Measurements from ENCODE around the gene TSPEAR.

TSPEAR gene

DNA sequence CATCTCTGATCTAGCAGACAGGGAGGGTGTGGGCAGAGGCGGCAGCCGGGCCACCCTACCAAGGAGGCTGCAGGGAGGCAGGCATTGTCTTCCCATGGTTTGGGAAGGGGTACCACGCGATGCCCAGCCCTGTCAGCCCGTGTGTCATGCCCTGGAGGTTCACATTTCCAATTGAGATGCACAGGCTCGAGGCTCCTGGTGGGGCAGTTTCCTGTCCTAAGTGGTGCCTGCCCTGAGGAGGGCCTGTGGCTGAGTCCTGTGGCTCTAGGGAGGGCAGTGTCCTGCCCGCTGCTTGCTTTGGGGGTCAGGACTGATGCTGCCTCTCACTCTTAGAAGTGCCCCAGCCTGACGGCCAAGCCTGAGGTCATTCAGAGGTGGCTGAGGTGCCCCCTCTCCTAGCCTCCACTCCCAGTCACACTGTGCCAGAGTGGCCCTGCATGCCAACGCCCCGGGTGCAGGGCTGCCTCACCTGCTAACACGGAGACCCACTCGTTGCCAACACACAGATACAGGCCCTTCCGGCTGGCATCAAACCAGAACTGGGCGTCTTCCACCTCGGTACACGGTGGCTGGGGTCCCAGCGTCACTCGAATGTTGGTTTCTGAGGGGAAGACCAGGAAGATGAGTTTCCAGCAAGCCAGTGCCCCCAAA, 183.3 kb downstream of the TSPEAR start:
- TF ChIP-seq, protein P1, sequence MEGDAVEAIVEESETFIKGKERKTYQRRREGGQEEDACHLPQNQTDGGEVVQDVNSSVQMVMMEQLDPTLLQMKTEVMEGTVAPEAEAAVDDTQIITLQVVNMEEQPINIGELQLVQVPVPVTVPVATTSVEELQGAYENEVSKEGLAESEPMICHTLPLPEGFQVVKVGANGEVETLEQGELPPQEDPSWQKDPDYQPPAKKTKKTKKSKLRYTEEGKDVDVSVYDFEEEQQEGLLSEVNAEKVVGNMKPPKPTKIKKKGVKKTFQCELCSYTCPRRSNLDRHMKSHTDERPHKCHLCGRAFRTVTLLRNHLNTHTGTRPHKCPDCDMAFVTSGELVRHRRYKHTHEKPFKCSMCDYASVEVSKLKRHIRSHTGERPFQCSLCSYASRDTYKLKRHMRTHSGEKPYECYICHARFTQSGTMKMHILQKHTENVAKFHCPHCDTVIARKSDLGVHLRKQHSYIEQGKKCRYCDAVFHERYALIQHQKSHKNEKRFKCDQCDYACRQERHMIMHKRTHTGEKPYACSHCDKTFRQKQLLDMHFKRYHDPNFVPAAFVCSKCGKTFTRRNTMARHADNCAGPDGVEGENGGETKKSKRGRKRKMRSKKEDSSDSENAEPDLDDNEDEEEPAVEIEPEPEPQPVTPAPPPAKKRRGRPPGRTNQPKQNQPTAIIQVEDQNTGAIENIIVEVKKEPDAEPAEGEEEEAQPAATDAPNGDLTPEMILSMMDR (IDR thresholded peaks at IDR 0.05; ENCODE audit: control insufficient read depth, insufficient read depth, low read depth, low read length, missing control alignments): no peak
- DNase-seq (ENCODE audit: low read depth): no peak

DNA sequence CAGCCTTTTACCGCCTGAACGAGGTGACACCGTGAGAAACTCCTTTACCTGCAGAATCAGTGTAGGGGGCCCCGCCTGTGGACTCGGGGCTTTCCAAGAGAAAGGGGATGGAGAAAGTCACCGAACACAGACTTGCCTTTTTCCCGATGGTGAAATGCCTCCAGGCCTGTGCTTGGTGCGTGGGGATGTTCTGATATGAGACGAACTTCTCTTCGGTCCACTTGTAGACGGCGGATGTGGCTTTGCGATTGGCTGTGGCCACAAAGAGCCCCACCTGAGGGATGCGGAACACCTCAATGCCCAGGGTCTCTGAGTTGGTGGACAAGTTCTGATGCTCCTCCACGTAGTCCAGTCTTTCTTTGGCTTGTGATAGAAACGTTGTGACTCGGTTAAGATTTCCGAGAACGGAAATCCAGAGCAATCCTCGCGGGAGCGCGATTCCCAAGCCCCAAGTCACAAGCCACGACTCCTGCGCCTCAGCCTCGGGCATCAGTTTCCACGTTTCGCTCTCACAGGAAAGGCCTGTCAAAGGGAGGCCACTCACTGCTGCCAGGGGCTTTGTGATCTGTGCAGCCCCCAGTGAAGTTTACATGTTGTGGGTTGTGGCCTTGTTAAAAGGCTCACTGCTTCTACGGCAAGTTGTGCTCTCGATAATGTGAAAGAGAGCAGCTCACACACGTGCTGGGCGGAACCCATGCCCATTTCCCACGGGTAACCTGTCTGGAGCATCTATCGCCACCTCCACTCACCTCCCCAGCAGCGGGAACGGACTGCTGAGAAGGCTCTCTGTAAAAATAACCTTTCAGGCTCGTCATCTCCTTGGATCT, 184.0 kb downstream of the TSPEAR start:
- DNase-seq (ENCODE audit: low read depth): no peak

More for the DNA sequence above, 183.3 kb downstream of the TSPEAR start:
- H3K4me3 ChIP-seq (ENCODE audit: control insufficient read depth, low read depth, low read length): no peak overlapping the region

DNA sequence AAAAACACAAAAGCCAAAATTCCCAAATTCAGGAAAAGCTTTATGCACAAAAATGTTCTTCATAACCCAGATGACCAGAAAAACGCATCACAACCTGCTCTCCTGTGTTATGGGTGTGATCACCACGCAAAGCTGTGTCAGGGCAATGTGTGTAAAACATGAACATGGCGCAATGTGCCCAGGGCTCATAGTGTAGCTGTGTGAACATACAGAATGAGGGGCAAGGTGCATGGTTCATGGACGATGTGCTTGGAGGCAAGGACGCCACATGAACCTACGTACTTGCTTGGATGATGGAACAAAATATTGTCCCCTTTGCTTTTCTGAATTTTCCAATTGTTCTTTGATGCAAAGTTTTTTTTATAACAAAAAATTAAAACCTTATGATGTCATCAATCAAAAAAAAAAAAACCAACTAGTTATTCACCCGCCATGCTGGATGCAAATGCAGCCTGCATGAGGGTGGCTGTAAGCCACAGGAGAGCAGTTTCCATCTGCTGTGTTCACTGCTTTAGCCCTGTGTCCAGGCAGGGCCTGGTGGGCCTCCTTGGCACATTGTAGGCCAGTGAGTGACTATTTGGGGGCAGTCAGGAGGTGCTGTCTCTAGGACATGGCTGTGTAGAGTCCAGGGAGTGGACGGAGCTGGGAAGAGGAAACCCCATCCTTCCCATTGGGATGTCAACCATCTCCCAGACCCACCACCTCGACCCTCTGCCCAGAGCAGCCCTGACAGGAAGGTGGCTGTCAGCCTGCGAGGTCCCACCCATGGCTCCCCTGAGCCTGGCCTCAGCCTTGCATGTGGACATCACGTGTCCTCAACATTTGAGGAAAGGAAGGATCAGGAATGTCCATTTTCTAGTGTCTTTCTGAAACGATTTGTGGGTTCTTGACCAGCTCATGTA, 185.0 kb downstream of the TSPEAR start:
- TF ChIP-seq, protein P1 (IDR thresholded peaks at IDR 0.05; ENCODE audit: control insufficient read depth, insufficient read depth, low read depth, low read length, missing control alignments): no peak
- no peak for DNase-seq (ENCODE audit: low read depth)

More for the DNA sequence above, 184.0 kb downstream of the TSPEAR start:
- no peak overlapping the region for H3K4me3 ChIP-seq (ENCODE audit: control insufficient read depth, low read depth, low read length)
- TF ChIP-seq, protein P1 (IDR thresholded peaks at IDR 0.05; ENCODE audit: control insufficient read depth, insufficient read depth, low read depth, low read length, missing control alignments): no peak

DNA sequence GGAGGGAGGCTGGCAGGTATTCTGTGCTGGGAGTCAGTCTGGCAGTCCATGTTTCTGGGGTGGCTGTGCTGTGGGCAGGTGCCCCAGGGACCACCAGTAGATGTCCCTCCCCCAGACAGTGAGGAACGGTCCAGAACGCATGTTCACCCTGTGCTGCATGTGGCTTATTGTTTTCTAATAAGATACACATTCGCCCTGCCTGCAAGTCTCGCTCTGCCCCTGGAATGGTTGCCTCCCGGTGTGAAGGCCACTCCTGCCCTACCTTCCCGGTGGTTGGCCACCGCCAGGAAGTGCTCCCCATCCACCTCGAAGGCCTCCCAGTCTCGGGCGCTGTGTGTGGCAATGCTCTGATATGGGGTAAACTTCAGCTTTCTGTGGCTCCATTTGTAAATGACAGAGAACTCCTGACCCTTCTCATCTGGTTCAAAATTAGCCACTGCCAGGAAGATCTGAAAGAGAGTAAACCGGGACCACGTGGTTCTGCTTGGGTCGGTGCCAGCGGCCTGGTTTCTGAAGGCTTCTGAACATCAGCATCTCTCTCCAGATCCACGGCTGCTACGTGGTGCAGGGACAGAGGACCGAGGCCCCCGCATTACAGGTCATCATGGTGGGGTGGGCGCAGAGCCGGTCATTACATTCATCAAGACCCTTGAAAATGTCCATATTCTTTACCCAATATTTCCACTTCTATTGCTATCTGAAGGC, 185.8 kb downstream of the TSPEAR start:
- DNase-seq (ENCODE audit: low read depth): no peak
- TF ChIP-seq, protein P1 (IDR thresholded peaks at IDR 0.05; ENCODE audit: control insufficient read depth, insufficient read depth, low read depth, low read length, missing control alignments): no peak

More for the DNA sequence above, 185.0 kb downstream of the TSPEAR start:
- no peak overlapping the region for H3K4me3 ChIP-seq (ENCODE audit: control insufficient read depth, low read depth, low read length)

DNA sequence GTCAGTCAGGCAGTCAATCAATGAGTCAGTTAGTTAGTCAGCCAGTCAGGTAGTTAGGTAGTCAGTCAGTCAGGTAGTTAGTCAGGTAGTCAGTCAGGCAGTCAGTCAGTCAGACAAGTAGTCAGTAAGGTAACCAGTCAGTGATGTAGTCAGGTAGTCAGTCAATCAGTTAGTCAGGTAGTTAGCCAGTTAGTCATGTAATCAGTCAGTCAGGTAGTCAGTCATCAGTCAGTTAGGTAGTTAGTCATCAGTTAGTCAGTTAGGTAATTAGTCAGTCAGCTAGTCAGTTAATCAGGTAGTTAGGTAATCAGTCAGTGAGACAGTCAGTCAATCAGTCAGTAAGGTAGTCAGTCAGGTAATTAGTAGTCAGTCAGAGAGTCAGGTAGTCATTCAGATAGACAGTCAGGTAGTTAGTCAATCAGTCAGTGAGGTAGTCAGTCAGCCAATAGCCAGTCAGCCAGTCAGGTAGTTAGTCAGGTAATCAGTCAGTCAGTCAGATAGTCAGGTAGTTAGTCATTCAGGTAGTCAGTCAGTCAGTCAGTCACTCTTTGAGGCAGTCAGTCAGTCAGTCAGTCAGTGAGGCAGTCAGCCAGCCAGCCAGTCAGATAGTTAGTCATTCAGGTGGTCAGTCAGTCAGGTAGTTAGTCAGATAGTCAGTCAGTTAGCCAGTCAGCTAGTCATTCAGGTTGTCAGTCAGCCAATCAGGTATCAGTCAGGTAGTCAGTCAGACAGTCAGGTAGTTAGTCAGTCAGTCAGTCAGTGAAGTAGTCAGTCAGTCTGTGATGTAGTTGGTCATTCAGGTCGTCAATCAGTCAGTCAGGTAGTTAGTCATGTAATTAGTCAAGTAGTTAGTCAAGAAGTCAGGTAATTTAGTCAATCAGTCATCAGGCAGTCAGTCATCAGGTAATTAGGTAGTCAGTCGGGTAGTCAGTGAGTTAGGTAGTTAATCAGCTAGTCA, 186.7 kb downstream of the TSPEAR start:
- DNase-seq (ENCODE audit: low read depth): no peak
- no peak overlapping the region for H3K4me3 ChIP-seq (ENCODE audit: control insufficient read depth, low read depth, low read length)
- TF ChIP-seq, protein P1 (IDR thresholded peaks at IDR 0.05; ENCODE audit: control insufficient read depth, insufficient read depth, low read depth, low read length, missing control alignments): no peak

More for the DNA sequence above, 185.8 kb downstream of the TSPEAR start:
- no peak overlapping the region for H3K4me3 ChIP-seq (ENCODE audit: control insufficient read depth, low read depth, low read length)
